Colon (tissue), 2 donors: ENCODE measurements around the gene RXRG.

Experiments used
- FAIRE-seq: peaks from 2 replicates; lab custom pipeline; 2012; peaks lifted over from hg19 to GRCh38; lab: Jason Lieb, UNC
- donor health status: control.
- donor health status: control.

RXRG gene

DNA sequence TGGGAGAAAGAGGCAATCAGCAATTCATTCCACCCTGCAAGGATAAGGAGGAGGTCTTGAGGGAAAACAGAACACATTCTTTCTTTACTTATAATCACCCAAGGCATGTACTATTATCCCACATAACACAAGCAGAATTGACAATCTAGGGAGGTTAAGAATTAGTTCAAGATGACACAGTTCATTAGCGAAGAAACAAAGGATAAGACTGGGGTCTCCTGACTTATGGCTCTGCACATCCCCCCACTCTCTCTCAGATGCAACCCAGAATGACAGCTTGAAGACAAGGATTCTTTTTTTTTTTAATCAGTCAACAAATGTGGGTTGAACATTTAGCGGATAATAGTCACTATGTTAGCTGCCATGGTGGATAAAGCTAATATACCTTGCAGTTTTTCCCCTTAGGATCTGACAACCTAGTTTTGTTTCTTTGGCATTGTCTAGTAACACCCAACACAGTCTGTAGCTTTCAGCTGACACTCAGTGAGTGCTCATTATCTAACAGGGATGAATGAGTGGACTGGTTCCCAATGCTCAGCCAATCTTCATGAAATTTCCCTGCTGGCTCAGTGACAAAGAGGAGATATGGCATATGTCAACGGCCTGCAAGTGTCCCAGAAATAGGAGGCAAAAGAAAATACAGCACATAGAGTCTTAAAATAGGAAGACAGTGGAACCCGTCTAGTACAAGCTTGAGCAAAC, 35.1 kb downstream of the RXRG start:
- FAIRE-seq = no peak

DNA sequence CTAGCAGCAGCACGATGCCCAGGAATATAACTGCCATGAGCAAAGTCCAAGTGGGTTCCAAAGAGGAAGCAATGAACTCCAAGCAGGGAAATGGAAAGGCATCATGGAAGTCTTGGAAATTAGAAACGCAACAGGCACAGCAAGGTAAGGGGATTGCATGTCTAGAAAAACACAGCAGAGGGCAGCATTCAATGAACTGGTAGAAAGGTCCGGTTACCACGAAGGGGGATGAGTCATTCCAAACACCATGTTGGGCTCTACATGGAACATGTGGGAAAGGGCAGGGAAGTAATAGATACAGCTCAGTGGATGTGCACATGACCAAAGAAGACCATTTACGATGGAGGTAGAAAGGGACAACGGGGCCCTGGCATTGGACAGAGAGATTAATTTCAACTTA, 36.4 kb downstream of the RXRG start:
- FAIRE-seq = no peak

DNA sequence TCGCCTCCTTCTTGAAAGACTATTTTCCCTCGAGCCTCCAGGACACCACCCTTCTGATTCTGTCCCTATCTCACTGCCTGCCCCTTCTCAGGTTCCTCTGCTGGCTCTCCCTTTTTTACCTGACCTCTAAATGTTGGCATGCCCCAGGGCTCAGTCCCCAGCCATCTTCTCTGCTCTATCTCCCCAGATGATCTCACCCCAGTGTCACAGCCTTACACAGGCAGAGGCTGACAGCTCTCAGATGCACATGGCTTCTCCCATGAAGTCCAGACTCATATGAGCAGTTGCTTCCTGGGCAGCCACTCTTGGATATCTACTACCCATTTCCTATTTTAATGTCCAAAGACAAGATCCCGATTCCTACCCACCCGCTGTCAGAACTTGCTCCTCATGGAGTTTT, 37.5 kb downstream of the RXRG start:
- FAIRE-seq = no peak

DNA sequence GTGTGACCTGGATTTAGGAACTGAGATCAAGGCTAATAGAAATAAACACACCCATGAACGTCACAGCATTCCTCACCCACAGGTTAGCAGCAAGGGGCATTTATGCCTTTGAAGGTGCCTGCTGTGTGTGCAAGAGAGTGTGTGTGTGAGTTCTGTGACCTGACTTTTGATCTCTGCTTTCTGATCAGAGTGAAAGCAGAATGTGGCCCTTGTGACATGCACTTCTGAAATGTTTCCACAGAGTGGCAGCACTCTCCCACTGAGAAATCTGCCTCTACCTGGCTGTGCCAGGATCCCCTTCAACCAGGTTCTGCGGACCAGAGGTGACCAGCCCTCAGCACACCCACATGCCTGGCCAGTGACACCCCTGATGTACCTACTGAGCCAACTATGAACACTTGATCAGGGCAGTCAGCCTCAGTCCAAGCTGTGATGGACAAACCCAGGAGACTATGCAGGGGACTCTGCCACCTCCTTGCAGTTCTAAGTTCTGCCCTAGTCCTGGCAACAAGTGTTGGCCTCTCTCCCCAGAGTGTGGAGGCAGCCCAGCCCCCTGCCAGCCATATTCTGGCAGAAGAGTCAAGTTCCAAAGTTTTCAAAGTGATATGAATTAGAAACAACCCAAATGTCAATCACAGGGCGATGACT, 41.0 kb downstream of the RXRG start:
- FAIRE-seq = no peak

DNA sequence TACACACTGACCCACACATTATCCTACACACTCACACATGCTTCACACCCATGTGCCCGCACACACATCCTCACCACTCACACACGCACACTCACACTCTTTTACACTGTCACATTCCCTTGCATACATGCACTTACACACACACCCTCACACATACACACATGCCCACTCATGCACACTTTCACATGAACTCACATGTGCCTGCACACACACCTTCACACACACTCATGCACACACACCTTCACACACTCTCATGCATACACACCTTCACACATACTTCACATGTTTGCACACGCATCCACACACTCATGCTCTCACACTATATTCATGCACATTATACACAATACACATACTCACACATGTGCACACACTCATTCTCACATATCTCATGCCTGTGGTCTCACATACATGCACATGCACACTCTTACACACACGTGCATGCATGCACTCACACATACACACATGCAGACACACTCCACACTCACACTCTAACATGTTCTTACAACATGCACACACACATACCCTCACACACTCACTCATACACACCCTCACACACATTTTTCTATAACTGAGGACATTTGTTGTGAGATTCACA, 42.3 kb downstream of the RXRG start:
- no peak for FAIRE-seq

DNA sequence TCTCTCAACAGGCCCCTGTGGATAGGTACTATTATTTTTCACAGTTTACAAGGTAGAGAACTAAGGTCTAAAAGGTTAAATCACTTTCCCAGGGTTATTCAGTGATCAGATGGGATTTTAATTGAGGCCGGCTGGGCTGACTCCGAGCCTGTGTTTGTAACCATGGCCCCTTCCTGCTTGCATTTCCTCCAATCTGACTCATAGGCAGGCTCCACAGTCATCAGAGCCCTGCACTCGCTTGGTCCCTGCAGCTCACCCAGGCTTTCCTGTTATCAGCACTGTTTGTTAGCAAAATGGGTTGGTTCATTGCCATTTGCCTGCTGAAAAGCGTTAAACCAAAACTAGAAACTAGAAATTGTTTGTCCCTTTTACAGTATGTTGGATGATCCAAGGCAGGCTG, 47.0 kb downstream of the RXRG start:
- FAIRE-seq = no peak

DNA sequence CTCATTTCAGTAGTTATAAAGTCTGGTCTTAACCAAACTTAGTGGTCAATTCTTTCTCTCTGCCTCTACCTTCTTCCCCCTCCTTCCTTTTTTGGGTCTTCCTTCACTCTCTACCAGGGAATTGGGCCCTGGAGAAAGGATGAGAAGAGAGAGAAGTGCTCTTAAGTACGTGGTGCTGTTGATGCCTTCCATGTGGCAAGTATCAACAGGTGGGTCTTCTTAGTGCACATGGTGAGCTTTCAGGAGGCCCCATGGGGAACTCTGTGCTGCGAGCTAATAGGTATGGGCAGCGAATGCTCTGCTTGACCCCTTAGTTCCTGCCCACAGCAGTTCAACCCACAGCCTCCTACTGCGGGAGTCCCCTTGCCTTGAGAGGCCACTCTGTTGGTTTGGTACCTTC, 49.0 kb downstream of the RXRG start:
- no peak for FAIRE-seq

DNA sequence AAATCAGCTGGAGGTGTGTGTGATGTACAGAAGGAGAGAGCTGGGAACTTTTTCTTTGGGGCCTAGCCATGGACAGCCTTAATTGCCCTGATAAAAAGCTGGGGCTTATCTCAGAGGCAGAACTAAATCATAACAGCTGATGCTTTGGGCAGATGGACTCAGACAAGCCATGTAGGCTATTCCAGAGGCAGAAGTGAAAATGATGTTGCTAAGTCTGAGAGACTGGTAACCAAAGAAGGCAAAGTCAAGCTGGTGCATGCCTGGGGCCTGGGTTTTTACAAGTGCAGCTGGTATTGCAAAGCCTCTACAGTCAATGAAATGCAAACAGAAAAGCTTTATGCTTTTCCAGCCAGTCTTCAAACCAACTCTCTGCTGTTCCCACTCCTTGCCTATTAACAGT, 49.4 kb downstream of the RXRG start:
- no peak for FAIRE-seq

DNA sequence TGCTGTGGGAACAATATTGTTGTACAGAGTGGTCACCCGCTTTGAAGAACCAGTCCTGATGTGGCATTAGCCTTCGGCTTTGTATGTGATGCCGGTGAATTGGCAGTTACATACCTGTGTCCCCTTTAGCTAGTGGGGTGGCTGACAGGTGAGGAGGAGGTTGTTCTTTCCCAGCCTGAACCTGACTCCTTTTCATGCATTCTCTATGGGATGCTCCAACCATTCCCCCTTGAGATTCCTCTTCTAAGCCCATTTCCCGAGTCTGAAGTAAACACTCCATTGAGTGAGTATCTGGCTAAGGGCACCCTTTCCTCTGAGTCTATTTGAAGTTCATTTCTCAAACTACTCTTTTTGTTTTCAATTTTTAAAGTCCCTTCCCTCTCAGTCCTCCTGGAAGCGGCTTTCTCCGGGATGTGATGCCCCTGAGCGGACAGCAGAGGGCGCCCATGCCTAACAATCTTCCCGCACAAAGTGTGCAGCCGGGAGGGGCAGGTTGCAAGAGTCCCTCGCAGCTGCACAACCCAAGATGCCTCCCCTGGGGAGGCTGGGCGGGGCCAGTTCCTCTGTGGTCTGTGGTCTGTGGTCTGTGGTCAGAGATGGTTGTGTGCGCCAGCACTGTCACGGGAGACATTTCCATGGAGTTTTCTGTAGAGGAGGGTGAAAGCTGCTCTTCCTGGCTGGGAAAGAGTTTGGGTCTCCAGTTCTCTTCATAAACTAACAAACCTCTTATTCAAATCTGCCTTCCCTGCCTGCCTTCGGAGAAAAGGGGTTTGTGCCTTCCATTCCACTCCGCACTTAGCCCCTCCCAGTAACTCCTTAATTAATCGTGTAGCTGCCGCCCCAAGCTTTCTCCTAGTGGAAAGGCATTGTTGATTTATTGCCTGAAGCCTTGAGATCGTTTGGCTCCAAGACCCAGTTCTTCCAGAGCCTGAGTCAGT, 52.0 kb downstream of the RXRG start:
- FAIRE-seq = no peak

DNA sequence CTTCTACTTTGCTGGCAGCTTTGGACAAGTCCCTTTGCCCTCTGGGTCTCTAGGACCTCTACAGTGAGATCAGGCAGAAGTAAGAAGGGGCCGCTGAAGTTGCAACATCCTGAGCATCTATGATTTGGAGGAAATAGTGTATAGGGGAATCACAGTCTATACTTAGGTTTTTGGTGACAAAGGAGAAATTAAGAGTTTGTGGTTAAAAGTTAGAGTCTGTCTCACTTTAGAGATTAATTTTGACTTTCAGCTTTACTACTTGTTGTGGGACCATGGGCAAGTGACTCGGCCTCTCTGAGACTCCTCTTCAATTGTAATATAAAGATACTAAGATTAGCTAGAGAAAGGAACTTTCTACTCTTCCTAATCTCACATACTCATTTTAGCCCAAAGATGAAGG, 55.3 kb downstream of the RXRG start:
- no peak for FAIRE-seq

DNA sequence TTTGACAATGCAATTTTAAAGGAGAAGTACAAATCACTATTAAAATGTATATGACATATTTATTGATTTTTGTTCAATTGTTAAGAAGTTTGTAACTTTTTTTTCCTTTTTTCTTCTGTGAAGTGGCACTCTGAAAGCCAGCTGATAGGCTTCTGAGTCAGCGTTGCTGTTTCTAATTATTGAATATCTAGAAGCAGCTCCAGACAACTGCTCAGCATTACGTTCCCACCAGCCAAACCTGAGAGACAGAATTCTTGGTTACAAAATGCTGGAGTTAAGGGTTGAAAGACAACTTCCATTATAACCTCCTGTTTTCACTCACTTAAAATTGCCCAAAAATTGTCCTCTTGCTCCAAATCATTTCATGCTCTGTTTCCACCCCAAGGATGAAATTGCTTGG, 57.0 kb downstream of the RXRG start:
- no peak for FAIRE-seq

DNA sequence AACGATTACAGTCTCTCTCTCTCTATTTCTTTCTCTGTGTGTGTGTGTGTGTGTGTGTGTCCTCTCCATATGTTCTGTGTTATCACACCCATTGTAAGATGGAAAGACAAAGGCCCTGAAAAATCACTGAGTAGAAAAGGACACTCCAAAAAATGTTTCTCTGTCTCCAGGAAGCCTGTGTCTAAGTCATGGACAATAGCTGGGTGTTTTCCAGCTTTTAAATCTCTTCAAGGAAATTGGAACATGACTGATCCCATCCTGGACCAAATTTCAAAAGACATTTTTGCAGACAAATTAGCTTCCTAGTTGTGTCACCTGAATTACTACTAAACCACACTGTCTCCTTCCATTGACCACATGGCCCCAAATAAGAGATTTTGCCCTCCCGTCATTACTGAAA, 57.4 kb downstream of the RXRG start:
- no peak for FAIRE-seq

DNA sequence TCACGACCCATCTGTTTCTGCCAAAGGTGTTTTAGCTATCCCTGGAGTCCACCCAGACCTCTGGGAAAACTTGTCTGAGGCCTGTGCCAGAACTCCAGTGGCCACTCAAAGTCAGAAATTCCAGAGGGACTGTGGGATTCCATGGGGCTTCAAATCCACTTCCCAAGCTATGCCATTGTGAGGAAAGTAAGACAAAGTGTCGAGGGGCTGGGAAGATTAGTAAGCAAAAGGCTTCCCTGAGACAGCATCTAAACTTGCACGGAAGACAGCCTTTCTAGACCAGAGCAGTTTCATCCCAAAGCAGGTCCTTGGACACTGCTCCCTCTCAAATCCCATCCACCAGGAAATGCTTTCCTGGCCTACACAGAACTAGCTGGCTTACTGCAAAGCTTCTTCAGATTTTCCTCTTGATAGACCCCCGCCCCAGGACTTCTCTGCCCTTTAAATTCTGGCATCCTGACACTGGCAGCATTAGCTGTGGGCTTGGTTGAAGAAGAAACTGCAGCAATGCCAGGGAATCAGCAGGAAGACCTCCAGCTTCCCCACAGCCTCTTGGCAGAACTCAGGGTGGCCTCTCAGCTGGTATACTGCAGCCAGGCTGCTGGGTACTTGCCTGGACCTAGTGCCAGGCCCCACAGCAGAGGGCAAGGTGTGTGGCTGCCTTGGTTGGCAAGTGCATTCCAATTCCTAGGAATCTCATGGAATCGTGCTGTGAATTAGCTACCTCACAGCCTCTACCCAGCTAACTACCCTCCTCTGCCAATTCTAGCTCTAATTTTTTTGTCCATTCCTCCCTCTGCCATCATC, 61.1 kb downstream of the RXRG start:
- no peak for FAIRE-seq

DNA sequence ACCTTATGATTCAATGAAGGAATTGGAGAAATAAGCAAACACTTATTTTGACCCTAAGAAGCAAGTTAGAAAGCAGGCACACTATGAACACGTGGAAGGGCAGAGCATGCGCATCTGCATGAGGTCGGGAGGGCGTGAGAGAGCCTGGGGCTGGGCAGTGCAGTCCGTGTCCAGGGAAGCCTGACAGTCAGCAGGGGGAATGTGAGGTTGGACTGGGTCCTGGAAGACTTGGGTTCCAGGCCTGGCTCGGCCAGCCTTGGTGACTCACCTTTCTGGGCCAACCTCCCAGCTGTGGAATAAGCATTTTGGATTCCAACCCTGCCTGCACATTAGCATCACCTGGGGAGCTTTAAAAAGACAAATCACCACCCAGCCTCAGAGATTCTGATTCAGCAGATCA, 61.9 kb downstream of the RXRG start:
- no peak for FAIRE-seq

DNA sequence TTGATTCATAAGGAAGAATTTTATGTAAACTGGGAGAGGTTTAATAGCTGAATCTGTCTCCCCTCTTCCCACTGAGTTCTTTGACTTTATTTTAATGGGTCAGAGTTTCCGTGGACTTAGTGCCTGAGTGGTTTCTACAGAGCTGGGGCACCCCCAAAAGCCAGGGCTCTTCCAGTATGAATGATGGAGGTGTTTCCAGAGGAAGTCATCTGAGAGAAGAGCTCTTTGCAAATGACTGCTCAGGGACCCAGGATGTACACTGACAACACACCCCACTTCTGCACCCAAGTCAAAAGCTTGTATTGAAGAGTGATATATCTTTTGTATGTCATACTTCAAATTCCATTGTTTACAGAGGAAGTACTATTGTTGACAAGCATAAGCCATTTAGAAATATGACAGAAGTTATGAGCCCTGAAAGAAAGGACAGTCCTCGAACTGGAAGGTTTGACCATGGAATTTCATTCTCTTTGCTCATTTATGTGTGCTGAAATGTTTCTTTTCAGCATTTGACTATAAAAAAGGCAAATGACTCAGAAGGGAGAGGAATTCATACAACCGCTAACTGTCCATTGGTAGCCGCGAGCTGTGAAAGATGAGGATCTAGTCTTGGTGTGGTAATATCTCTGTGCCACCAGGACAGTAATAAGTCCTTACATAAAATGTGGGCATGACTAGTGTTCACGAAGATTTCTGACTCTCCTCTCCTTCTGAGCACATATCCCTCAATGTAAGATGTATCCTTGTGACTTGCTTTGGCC, 63.0 kb downstream of the RXRG start:
- FAIRE-seq = no peak

DNA sequence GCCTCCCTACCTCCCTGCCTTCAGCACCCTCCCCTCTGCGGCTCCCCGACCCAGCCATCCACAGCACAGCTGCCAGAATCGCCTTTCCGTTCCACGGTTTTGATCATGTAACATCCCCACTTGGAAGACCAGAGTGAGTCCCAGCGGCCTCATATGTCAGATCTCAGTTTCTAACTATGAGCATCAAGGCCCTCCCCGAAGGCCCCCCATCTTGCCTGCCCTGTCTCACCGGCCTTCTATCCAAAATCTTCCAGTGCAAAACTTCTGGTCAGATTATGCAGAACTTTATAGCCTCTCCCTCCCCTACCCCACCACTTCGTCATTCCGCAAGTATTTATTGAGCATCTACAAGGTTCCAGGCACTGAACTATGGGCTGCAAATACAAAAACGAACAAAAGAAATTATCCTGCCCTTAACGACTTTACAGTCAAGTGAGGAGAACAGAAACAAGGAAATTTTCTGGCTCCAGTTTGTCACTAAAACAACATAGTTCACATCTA, 68.1 kb downstream of the RXRG start:
- no peak for FAIRE-seq

DNA sequence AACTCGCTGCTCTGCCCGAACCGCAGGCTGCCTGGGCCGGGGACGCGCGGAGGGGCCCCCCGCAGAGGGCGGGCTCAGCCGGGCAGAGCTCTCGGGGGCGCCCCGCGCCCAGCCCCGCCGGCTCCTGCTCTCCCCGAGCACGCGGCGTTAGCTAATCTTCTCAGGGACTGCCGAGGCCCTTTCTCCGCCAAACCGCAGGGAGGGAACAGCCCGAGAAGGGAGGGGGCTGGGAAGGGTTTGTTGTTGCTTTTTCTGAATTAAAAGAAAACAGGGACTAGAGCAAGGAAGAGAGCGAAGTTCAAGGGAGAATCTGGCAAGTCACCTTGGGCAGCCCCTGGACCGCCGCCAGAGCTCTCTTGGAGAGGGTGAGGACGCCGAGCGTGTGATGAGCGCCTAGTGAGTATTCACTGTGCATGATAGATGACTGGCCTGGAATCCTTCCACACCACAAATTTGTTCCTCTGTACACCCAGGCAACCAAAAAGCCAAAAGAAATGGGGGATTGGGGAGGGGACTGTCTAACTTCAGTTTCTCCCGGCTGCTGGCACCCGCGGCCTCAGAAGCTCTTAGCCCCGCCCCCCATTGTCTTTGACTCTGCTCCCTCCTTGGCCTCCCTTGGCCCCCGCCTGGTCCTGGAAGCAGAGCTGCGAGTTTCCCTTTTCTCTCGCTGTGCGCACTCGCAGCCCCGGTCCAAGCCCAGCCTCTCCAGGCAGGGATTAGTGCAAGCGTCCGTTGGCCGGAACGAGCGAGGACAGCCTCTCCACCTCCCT, 68.7 kb downstream of the RXRG start:
- no peak for FAIRE-seq

DNA sequence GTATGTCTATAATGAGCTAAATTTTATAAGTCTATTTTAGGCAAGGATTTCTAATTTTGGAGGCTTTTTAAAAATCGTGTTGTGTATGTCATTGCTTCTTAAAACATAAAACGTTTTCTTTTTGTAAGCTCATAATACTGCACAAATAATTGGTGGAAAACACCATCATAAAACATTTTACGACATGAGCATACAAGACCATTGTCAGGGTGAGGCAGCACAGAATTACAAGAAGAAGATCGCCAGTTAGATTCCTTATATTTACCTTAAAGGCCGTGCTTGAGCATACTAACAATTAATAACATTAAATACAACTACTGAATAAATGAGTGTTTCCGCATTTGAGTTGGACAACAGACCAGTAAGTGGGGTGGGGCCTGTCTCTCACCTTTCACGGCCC, 69.3 kb downstream of the RXRG start:
- FAIRE-seq = no peak

DNA sequence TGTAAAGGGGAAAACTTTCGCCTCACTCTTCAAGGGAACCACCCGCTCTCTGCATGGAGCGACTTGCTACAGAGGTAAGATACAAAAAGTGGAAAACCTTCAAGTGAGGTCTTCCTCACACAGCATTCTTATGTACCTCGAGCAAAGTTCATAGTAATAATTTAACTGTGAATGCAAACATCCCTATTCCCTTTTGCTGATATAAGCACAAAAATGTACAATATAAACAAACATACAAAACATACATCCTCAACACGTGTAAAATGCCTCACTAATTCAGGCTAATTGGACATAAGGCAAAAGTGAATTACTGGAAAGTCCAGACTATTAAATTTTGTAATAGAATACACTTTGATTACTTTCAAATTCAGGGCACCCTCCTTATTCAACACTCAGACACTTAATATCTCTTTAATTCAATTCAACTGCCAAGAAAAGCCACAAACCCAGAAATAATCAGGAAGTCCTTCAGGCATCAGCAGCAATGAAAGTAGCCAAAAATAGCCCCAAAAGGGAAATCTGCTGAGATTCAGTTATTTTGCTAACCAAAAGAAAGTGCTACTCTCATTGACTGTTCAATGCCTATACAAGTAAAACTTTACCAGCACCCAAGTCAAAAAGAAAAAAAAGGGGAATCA, 73.2 kb downstream of the RXRG start:
- FAIRE-seq = no peak
